Thoracic aorta (tissue), 2 donors: Measurements from ENCODE around the gene CHST13. TPM values are rescaled to one million over a fixed set of nuclear protein-coding genes. Genes with fewer than 3 reads are reported as not detected.

ENCODE experiments used
- ATAC-seq: fragments of 150-250 bp; one replicate; pipeline ENCODE4 v1.8.0; 2017; ENCODE audit warnings: low read depth; ENCODE audit not compliant: insufficient number of reproducible peaks, low FRiP score
- DNase-seq: peaks from one replicate; pipeline ENCODE4 v3.0.0-alpha.2; 2020; ENCODE audit warnings: low spot score
- H3K27ac ChIP-seq, 2 donors: fragments of 200-600 bp; sonication (generic); 1 replicate in 1 of 2; 2 replicates in 1 of 2; pipeline ENCODE4 v1.5.1; 2016; ENCODE audit warnings: mild to moderate bottlenecking in 2 of 2, moderate library complexity in 2 of 2
- H3K27me3 ChIP-seq: fragments of 200-600 bp; sonication (generic); replicated peaks from 2 replicates; pipeline ENCODE4 v1.6.0; 2016; ENCODE audit warnings: mild to moderate bottlenecking; ENCODE audit not compliant: insufficient read depth
- H3K36me3 ChIP-seq: fragments of 200-600 bp; sonication (generic); one replicate; pipeline ENCODE4 v1.5.1; 2016
- H3K4me1 ChIP-seq, 2 donors: fragments of 200-600 bp; sonication (generic); 1 replicate in 1 of 2; 2 replicates in 1 of 2; pipeline versions ENCODE4 v1.5.1 to v1.6.0; 2016; ENCODE audit warnings: low read depth in 2 of 2, mild to moderate bottlenecking in 1 of 2; ENCODE audit not compliant: control insufficient read depth in 1 of 2
- H3K4me3 ChIP-seq: fragments of 200-600 bp; sonication (generic); 2 replicates; pipeline ENCODE4 v1.5.1; 2016; ENCODE audit warnings: mild to moderate bottlenecking
- H3K9me3 ChIP-seq: fragments of 200-600 bp; sonication (generic); 2 replicates; pipeline ENCODE4 v1.5.1; 2016
- total RNA-seq, 2 donors: library from RNA; depleted of rRNA; stranded (reverse); fragments of >200 nt; gene quantifications; one replicate each; pipeline versions ENCODE4 v1.1.0 to v1.2.3, GENCODE V29; 2016
- TF ChIP-seq, protein P1 (sequence below): fragments of 200-600 bp; sonication (generic); IDR thresholded peaks from one replicate; pipeline ENCODE4 v1.5.1; 2019; ENCODE audit warnings: antibody characterized with exemption

CHST13 gene
- total RNA-seq, 2 donors from 2014 or later, result not detected

DNA sequence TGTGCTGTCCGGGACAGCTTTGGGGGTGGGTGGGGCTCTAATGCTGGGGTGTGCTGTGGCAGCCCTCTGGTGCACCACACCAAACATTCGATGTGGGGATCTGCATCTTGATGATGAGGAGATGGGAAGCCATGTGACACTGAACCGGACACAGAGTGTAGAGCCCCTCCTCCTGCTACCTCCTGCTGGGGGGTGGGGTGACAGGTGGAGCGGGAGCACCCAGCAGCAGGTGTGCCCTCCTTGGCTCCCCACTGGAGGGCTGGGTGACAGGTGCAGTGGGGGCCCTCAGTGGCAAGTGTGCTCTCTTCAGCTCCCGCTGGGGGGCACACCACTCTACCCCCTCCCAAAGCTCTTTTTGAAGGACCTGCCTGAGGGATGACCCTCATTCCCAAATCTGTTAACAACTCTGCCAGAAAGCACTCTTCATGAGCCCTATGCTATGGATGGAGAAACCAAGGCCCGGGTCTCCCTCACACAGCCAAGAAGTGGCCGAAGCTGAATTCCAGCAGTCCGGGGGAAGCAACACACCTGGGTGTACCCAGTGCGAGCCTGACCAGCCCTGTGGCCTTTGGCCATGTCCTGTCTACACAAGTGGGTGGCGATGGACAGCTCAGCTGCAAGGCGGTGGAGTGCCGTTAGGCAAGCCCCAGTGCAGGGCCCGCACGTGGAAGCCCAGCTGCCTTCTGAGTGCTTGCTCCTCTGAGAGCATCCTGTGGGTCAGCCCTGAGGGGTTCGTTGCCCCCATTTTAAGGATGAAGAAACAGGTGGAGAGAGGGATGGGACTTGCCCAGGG is 5.8 kb upstream of the CHST13 start:
- ATAC-seq (no peak), DNase-seq (no peak)

DNA sequence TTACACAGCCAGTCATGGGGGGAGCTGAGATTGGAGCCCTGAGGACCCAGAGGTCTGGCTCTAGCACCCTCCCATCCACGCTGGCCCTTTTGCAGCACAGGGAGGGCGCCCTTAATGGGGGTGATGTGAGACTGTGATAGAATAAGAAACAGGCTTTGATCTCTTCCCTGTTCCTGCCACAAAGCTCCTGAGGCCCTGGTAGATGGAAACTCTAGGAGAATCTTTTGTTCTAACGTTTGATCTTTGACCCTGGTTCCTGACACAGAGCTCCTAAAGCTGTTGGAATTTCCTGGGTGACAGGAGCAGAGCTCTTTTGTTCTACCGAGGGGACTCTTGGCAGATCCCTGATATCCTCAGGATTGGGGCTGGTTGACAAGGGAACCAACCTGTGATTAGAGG is 5.2 kb upstream of the CHST13 start:
- H3K27me3 ChIP-seq, result no peaks in the 10 kb centered on the region
- ATAC-seq (no peak), DNase-seq (no peak)

More for the DNA sequence above, 5.8 kb upstream of the CHST13 start:
- Histone ChIP-seq H3K36me3 (no peaks in the 10 kb centered on the region), H3K27me3 (no peaks in the 10 kb centered on the region), H3K27ac (no peak overlapping the region), H3K4me1 (no peaks in the 10 kb centered on the region), H3K4me3 (no peak overlapping the region), H3K9me3 (no peaks in the 10 kb centered on the region)
- TF ChIP-seq, protein P1, sequence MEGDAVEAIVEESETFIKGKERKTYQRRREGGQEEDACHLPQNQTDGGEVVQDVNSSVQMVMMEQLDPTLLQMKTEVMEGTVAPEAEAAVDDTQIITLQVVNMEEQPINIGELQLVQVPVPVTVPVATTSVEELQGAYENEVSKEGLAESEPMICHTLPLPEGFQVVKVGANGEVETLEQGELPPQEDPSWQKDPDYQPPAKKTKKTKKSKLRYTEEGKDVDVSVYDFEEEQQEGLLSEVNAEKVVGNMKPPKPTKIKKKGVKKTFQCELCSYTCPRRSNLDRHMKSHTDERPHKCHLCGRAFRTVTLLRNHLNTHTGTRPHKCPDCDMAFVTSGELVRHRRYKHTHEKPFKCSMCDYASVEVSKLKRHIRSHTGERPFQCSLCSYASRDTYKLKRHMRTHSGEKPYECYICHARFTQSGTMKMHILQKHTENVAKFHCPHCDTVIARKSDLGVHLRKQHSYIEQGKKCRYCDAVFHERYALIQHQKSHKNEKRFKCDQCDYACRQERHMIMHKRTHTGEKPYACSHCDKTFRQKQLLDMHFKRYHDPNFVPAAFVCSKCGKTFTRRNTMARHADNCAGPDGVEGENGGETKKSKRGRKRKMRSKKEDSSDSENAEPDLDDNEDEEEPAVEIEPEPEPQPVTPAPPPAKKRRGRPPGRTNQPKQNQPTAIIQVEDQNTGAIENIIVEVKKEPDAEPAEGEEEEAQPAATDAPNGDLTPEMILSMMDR, result no peak

DNA sequence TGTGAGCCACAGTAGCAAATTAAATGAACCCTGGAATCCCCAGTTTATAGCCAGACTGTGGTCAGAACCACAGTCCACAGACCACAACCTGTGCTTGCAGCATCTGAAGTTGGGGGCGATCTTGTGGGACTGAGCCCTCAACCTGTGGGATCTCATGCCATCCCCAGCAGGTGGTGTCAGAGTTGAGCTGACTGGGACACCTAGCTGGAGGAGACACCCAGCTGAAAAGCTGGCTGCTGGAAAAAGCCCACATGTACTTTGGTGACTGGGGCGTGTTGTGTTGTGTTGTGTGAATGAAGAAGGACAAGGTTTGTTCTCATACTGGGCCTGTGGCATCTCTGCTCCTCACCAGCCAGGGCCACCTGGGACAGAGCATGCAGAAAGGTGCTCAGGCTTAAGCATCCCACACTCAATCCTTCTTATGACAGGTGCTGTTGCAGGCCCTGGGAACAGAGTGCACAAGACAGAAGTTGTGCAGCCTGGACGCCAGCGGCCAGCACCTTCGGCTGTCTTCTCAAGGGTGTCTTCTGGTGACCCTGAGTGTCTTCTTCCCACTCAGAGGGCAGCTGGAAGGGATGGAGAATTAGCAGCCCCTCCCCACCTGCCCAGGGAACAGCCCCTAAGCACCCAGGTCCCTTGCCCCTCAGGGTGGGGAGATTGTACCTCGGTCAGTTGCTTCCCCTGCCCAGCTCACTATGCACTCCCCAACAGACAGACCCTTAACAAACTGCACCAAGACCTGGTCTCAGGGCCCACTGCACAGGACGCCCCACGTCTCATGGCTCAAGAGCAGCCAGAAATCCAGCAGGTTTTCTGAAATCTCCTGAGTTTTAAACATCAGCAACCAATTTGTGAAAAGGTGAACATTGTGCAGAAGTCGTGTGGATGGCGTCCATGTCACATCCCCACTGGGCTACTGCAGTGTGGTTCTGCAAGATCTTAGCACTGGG is 4.2 kb upstream of the CHST13 start:
- Histone ChIP-seq H3K27me3 (no peaks in the 10 kb centered on the region), H3K9me3 (no peaks in the 10 kb centered on the region), H3K36me3 (no peaks in the 10 kb centered on the region), H3K4me1 (peaks cover 4 to 14% of the 10 kb centered on the region in 2 donors), H3K27ac (no peak overlapping the region), H3K4me3 (no peak overlapping the region)
- ATAC-seq, result no peak
- DNase-seq, result no peak
- TF ChIP-seq, protein P1, result no peak

More for the DNA sequence above, 5.2 kb upstream of the CHST13 start:
- peaks cover 0 to 4% of the 10 kb centered on the region in 2 donors for H3K4me1 ChIP-seq
- no peaks in the 10 kb centered on the region for H3K9me3 ChIP-seq
- TF ChIP-seq, protein P1, result no peak
- H3K36me3 ChIP-seq, result no peaks in the 10 kb centered on the region
- H3K27ac ChIP-seq, result no peak overlapping the region
- no peak overlapping the region for H3K4me3 ChIP-seq

DNA sequence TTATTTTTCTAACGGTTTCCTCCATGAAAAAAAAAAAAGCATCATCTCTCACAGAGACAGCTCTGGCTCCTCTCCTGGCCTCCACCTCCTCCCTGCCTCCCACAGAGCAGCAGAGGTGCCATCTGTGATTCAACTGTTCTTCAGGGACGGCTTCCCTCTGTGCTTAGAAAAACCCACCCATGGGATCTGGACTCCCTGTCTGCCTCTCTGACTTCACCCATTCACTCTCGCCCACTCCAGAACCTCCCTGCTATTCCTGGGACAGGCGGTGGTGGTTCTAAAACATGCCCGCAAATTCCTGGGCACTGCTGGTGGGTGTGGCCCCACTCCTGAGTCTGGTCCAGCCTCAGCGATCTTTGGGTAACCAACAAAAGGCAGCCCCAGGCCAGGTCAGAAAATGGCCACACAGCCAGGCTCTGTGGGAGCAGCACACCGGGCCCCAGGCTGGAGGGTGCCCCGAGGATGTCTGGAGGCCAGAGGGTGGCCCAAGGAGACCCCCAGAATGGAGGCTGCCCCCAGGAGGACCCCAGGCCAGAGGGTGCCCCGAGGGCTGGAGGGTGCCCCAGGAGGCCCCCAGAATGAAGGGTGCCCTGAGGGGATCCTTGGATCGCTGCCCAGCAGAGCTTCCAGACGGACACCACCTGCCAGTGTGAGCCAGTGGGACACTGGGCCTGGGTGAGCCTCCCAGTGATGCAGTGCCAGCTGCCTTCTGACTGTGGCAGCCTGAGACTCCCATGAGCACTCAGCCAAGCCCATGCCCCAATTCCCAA is 2.6 kb upstream of the CHST13 start:
- H3K36me3 ChIP-seq, result no peaks in the 10 kb centered on the region
- no peak for DNase-seq
- TF ChIP-seq, protein P1, result no peak
- no peak for ATAC-seq
- no peak overlapping the region for H3K27ac ChIP-seq
- H3K4me1 ChIP-seq, result peaks cover 4 to 16% of the 10 kb centered on the region in 2 donors
- H3K4me3 ChIP-seq, result no peak overlapping the region
- no peaks in the 10 kb centered on the region for H3K27me3 ChIP-seq
- no peaks in the 10 kb centered on the region for H3K9me3 ChIP-seq
